Kasumi-1 (cell line): Measurements from ENCODE around the gene SELENOO.

Experiments
- DNase-seq, 2 experiments: peaks; one replicate each; lab custom pipeline; 2025; lab: John Stamatoyannopoulos, UW

Gene SELENOO

GRCh38 chr22:50171965-50172421 is 28.8 kb upstream of the SELENOO start:
- no peak for DNase-seq

- peak; percentile 44 to 68 for DNase-seq
Observed at GRCh38 chr22:50173311-50173982, 27.4 kb upstream of the SELENOO start.

GRCh38 chr22:50173983-50174355 is 26.8 kb upstream of the SELENOO start:
- no peak for DNase-seq

GRCh38 chr22:50174382-50175190 is 26.2 kb upstream of the SELENOO start:
- DNase-seq, result no peak

- DNase-seq, result no peak
Observed at GRCh38 chr22:50175191-50175461, 25.7 kb upstream of the SELENOO start.

GRCh38 chr22:50175921-50176849 is 24.6 kb upstream of the SELENOO start:
- DNase-seq, result no peak

- no peak for DNase-seq
Observed at GRCh38 chr22:50176850-50177536, 23.8 kb upstream of the SELENOO start.

GRCh38 chr22:50177537-50178470 is 23.0 kb upstream of the SELENOO start:
- no peak for DNase-seq

- DNase-seq, result no peak
Observed at GRCh38 chr22:50178471-50178864, 22.3 kb upstream of the SELENOO start.

GRCh38 chr22:50178871-50179869 is 21.6 kb upstream of the SELENOO start:
- DNase-seq, result no peak

GRCh38 chr22:50179937-50180726 is 20.7 kb upstream of the SELENOO start:
- DNase-seq, result no peak

GRCh38 chr22:50180727-50181521 is 19.9 kb upstream of the SELENOO start:
- DNase-seq, result no peak

GRCh38 chr22:50182176-50183081 is 18.4 kb upstream of the SELENOO start:
- DNase-seq, result no peak

GRCh38 chr22:50183141-50183971 is 17.5 kb upstream of the SELENOO start:
- no peak for DNase-seq

- no peak for DNase-seq
Observed at GRCh38 chr22:50184004-50184901, 16.6 kb upstream of the SELENOO start.
